AML-193 (cell line): ENCODE measurements around the gene ZYX.
"Not testable (repeated sequence)": the region's sequence is repeated elsewhere in the genome, so short reads cannot be mapped to it uniquely, and the experiment has no call there.

Source experiments
- DNase-seq, 2 experiments: peaks; one replicate each; lab custom pipeline; 2025; lab: John Stamatoyannopoulos, UW

Gene ZYX

GRCh38 chr7:143396625-143397556, 15.7 kb downstream of the ZYX start:
- no peak for DNase-seq

DNA sequence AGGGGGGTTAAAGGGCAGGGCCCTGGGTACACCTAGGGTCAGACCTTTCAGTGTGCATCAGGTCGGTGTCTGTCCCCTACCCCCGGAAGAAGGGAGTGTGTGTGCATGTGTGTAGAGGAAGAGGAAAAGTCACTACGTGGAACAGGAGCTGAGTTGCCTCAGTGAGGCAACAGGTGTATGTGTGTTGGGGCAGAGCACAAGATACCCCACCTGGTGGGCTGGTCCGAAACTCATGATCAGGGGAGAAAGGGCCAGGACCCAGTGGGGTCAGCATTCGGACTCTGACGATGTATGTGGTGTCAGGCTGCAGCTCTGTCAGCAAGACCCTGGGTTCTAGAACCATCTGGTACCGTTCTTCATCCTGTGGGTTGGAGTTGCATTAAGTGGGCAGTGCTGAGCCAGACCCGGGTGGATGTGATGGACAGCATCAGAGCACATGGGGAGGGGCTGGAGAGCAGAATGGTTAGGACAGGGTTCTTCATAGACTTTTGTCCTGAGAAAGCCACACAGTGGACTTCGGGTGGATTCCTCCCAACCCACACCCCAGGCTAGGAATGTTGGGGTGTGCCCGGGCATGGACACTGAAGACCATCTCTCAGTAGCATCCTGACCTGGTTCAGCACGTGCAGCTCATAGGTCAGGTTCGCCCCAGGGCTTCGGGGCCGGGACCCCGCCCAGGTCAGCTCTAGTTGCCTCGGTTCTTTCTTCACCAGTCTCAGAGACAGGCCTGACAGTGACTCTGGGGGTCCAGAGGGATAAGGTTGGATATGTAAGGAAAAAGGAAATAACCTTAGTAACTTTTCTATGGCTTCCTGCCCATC, 16.8 kb downstream of the ZYX start:
- no peak for DNase-seq

- no peak for DNase-seq
These were observed 17.5 kb downstream of the ZYX start for GRCh38 chr7:143398616-143399015.

DNA sequence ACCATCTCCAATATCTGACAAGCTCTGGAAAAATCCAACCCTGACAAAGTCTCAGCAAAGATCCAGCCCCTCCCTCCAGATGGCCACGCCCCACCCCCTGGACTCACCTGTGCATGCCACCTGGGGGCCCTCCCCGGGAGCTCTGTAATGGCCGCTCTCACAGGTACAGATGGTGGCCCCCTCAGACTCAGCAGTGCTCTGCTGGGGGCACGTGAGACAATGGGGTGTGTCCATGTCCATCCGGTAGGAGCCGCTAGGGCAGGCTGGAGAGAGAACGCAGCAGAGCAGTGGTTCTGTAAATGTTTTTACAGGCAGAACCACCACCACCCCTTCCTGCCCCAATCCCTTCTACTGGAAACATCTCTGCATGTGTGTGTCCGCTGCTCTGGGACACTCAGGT, 18.0 kb downstream of the ZYX start:
- DNase-seq: no peak

DNA sequence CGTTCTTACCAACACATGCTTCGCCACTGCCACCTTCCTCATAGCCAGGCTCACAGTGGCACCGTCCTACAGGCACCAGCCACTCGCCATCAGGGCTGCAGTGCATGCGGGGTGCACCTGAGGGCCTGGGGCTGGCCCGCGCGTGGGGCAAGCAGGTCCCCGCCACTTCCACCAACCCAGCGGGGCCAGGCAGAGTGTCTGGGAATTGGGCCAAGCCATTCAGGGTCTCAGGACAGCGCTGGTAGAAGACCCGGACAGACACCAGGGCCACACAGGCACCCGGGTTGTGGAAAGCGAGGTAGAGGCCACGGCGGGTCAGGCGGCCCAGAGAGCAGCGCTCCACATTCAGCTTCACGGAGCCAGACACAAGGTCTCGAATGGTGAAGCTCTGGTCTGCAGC, 18.5 kb downstream of the ZYX start:
- DNase-seq: no peak

- DNase-seq: no peak
These were observed 20.1 kb downstream of the ZYX start for GRCh38 chr7:143401265-143401664.

- DNase-seq: not testable (repeated sequence)
These were observed 21.1 kb downstream of the ZYX start for GRCh38 chr7:143402233-143402632.

DNA sequence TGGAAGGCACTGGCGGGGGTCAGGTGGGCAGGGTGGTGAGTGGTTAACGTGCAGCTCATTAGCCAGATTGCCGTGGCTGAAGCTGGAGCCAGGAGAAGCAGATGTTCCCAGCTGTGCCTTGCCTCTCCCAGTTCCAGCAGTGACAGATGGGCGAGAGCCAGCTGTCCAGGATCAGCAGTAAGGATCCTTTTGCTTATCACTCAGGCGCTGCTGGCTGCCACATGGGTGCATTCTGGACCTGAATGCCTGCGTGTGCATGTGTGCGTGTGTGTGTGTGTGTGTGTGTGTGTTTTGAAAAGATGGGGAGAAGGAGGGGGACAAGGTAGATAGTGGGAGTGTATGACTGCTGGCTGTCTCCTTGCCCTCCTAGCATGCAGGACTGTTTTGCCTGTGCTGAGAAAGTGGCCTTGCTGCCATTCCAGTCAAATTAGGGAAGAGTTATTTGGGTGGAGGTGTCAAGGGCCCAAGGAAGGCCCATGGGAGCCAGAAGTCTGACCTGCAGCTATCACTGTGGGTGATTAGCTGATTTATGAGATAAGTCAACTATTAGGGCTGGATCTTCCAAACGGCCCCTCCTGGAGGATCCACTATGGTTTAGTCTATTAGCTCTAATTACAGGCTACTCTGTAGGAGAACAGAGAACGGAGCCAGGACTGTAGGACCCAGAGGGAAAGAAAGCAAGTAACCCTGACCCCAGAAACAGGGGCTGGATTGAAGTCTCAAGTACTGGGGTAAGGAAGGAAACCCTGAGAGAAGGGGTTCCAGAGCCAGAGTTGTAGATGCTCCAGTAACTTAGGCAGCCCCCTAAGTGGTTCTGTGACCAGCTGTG, 24.2 kb downstream of the ZYX start:
- no peak for DNase-seq

GRCh38 chr7:143406002-143406357, 24.8 kb downstream of the ZYX start:
- no peak for DNase-seq

DNA sequence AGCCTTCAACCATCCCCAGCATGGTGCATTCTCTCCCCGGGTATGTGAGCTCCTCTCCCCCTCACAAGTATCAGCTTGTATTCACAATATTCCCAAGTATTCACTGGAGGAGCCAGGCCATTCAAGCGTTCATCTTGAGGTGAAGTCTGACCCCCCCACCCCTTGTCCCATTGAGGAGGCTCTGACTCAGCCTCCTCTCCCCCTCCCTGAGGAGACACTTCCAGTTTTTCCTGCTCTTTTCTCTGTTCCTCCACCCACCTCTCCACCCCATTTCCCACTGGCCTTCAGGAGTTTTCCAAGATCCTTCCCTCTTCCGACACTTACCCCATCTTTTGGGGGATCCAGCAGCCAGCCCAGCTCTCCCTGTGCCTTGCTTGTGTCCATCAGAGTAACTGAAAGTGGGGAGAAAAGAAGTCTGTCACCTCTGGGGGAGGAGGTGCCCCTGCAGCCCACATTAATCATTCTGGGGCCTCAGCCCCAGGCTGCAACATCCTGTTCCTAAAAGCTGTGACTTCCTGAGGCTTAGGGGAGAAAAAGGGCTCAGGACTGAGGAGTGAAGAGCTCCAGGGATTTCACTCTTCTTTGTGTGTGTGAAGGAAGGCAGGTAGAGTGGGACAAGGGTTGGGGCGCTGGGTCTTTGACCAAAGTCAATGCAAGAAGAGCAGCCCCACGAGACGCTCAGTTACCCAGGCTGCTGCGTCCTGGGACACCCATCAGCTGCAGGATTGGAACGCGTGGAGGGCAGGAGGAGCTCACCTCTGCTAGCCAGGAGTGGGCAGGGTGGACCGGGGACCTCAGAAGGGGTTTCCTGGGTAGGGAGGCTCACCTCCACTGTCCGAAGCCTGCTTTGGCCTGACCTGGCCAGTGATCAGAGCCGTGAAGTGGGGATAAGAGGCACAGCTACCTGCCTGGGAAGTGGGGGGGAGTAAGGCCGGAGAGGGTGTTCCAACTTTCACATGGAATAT, 26.4 kb downstream of the ZYX start:
- peak; percentile 17 to 38 for DNase-seq

DNA sequence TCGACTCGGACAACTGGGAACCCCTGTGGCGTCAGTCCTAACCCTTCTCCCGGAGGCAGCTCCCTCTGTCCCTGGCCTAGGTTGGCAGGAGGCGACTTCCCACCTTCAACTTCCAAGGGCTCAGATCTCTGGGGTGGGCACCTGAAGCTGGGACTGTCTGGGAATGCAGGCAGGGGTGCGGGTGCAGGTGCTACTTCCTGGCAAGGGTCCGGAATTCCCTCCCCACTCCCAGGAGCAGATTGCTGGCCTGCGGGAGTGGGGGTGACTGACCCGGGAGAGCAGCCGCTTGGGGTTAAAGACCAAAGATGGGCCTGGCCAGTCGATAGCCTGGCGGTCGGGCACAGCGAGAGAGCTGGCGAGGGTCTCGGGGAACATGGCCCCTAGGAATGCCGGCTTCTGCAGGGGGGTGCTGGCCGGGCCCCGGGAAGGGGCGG, 27.1 kb downstream of the ZYX start:
- no peak for DNase-seq

DNA sequence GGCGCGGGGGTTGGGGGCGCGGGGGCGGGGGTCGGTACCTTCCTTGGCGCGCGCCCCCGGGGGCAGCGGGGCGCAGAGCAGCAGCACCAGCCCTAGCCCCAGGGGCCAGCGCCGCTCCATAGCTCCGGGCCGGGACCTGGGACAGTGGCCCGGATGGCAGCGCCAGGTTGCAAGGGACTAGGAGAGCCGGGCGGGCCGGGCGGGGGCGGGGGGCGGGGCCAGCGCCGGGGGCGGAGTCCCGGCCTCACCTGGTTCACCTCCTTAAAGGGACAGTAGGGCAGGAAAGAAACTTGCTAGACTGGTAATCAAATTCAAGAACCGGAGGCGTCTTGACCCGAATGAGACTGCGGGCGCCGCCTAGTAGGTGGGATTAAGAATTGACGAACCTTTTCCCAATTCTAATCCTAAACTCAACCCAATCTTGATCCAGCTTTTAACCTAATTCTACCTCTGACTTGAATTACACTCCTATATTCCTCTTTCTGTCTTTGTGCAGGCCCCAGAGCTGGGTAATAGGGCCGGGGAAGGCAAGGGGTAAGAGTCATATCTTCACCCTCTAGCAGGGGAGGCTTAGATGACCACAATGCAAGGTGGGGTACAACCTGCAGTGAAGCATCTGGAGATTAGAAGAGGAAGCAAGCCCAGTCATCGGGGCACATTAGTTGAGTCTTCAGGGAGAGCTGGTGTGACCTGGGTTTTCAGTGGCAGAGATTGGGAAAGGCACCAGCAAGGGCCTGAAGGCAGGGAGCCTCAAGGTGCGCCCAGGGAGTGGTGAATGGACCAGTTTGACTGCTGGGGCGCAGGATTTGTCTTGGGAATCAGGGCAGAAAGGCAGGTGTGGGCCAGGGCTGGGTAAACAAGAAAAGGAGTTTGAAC, 27.8 kb downstream of the ZYX start, which contains the start of gene EPHA1:
Gene EPHA1 (minus strand): TSS at position 171 of the 876 bp plus-strand sequence. CDS start 51 bp downstream, at position 120.
- DNase-seq: no peak

GRCh38 chr7:143410521-143411004, 29.4 kb downstream of the ZYX start:
- peak; percentile 79 to 84 for DNase-seq

DNA sequence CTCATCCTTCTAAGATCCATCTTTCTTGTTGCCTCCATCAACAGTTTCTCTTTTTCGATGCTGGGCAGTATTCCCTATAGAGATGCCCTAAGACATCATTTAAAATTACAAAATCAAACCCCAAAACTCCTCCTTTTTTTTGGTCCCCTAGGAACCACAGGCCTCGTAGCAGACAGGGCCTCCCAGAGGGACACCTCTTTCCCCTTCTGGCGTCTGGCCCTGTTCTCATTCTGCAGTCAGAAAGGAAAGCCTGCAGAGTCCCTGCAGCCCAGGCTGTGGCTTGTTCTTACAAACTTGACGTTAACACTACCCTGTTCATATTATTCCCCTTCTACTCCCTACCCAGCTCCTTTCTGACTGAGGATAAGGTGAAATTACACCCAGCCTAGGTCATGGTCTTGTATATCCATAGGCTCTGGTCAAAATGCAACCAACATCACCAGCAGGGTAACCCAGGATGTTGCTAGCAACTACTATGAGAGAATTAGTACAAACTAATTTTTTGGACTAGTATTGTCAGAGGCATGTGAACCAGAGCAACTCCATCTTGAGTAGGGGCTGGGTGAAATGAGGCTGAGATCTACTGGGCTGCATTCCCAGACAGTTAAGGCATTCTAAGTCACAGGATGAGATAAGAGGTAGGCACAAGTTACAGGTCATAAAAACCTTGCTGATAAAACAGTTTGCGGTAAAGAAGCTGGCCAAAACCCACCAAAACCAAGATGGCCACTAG, 31.0 kb downstream of the ZYX start:
- DNase-seq: no peak

- DNase-seq: no peak
These were observed 32.0 kb downstream of the ZYX start for GRCh38 chr7:143413123-143413522.

- not testable (repeated sequence) for DNase-seq
These were observed 34.1 kb downstream of the ZYX start for GRCh38 chr7:143415209-143415608.

GRCh38 chr7:143415742-143416397, 34.7 kb downstream of the ZYX start:
- no peak for DNase-seq

GRCh38 chr7:143416565-143417149, 35.5 kb downstream of the ZYX start:
- DNase-seq: peak; percentile 69 to 78
